GM21367 (cell line): ENCODE data around the gene CEP295NL.
"Not testable (repeated sequence)": the region's sequence is repeated elsewhere in the genome, so short reads cannot be mapped to it uniquely, and the experiment has no call there.

Experiments
- ATAC-seq: cut with Tn5 transposase; IDR thresholded peaks from one replicate; pipeline ENCODE4 v1.9.1; 2021; ENCODE audit not compliant: unreplicated experiment

CEP295NL gene

DNA sequence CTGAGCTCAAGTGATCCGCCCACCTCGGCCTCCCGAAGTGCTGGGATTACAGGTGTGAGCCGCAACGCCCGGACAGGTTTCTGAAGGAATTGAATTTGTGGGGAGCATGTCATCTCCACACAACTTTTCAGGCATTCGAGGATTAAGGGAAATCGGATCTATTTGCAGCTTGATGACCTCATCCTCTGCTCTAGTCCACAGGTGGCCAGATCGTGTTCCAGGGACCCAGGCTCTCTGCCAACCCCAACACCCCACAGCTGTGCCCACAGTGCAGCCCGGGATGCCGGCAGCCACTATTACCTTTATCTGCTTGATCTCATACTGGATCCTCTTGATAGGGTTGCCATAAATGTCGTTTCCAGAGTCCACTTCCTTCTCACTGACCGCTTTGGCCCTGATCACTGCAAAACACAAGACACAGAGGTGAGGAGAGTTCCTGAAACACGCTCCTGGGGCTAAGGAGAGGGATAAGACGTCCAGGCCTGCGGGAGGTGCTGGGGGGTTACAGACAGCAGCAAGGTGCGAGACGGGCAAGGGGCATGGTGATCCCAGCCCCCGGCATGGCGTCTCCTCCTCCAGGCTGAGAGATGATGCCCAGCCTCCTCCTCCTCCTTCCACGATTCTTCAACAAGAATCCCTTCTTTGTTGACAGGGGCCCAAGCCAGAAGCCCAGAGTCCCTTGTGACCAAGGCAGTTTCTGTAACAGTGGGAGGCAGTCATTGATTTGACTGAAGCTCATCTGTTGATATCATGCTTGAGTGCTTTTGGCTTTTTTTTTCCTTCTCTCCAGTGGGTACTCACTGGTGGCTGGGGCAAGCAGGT lies 29.3 kb downstream of the CEP295NL start:
- ATAC-seq: no peak

DNA sequence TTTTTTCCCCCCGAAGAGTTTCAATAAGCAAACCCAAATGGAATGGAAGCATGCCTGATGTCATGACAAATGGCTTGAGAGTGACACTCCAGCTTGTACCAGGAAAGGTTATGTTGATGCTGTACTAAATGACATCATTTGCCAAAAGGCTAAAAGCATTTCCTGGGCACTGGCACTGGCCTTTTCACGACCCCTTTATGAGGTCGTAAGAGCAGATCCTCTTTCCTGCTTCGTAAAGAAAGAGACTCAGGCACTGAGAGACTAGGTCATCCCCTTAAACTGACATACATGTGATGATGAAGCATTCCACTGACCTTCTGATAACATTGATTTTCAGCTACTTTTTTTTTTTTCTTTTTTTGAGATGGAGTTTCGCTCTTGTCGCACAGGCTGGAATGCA lies 30.5 kb downstream of the CEP295NL start:
- no peak for ATAC-seq

DNA sequence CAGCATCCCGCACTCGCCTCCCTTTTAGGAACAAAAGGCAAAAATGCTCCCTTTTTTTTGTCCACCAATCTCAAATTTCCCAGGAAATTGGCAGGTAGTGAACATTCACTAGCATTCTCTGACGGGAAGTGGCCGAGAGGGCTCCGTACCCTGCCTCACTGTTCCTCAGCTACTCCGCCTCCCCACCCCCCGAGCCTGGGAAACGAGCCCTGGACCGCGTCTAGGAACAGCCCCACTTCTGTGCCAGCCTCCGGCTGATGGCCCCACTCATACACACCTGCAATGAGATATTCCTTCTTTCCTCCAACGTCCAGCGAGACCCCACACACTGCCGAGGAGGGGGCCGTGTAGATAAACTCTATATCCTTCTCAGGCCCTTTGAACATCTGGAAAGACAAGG lies 32.4 kb downstream of the CEP295NL start:
- no peak for ATAC-seq

GRCh38 chr17:78868391-78868790 lies 34.6 kb downstream of the CEP295NL start:
- no peak for ATAC-seq

DNA sequence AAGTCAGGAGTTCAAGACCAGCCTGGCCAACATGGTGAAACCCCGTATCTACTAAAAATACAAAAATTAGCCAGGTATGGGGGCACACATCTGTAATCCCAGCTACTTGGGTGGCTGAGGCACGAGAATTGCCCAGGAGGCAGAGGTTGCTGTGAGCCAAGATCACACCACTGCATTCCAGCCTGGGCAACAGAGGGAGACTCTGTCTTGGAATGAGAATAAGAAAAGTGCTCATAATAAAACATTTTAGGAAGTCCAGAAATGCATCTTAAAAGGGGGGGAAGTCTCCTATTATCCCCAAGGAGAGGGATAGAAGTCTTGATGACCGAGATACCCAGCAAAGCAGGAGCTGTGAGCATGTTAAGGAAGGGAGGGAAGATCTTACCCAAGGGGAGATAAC lies 36.0 kb downstream of the CEP295NL start:
- ATAC-seq: not testable (repeated sequence)

- ATAC-seq: no peak
Observed at GRCh38 chr17:78865682-78866390, 37.2 kb downstream of the CEP295NL start.

DNA sequence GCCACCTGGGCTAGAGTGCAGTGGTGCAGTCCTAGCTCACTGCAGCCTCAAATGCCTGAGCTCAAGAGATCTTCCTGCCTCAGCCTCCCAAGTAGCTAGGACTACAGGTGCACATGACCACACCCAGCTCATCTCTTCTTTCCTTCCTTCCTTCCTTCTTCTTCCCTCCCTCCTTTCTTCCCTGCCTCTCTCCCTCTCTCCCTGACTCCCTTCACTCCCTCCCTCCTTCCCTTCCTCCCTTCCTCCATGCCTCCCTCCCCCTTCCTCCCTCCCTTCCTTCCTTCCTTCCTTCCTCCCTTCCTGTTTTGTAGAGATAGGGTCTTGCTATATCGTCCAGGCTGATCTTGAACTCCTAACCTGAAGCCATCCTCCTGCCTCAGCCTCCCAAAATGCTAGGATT lies 38.9 kb downstream of the CEP295NL start:
- no peak for ATAC-seq

GRCh38 chr17:78862073-78863023 lies 40.7 kb downstream of the CEP295NL start:
- ATAC-seq: no peak

- ATAC-seq: no peak
Observed at GRCh38 chr17:78861229-78861628, 41.8 kb downstream of the CEP295NL start.

DNA sequence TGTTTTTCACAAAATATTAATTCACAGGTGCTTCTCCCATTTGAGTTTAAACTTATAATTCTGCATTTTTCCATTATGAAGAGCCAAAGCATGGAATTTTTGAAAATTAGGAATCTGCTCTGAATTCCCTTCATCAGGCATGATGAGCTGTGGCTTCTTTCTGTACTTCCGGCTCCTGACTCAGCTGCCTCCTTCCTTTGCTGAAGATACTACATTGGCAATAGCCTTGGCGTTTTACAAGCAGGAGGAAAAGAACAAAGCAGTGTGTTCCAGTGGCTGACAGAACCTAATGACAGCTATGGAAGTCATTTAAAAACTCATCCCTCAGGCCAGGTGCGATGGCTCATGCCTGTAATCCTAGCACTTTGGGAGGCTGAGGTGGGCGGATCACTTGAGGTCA lies 44.0 kb downstream of the CEP295NL start:
- ATAC-seq: no peak

GRCh38 chr17:78857266-78857665 lies 45.7 kb downstream of the CEP295NL start:
- ATAC-seq: no peak

GRCh38 chr17:78855561-78856165 lies 47.3 kb downstream of the CEP295NL start:
- ATAC-seq: no peak

- no peak for ATAC-seq
Observed at GRCh38 chr17:78854508-78854907, 48.5 kb downstream of the CEP295NL start.

DNA sequence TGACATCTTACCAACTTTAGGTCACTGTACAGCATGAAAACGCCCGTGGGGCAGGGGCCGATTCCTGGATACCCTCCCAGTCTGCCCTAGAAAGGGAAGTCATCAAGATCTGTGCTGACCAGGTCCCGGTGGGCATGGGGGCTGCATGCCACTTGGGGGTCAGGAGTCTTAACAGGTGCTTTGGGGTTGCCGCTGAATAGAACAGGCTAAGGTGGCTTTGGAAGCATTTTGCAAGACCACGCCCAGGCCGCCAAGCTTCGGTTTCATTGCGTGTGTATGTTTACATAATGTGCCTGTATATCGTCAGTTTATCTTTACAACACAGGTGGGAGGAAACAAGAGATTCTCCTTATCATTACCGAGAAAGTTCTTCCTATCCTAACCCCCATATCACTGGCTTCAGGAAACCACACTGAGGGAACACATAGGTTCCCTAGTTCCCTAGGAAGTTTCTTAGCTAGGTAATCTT lies 49.0 kb downstream of the CEP295NL start:
- ATAC-seq: no peak

- no peak for ATAC-seq
Observed at GRCh38 chr17:78852709-78853121, 50.3 kb downstream of the CEP295NL start.

- ATAC-seq: no peak
Observed at GRCh38 chr17:78849026-78849425, 54.0 kb downstream of the CEP295NL start.

- no peak for ATAC-seq
Observed at GRCh38 chr17:78847052-78847451, 55.9 kb downstream of the CEP295NL start.

DNA sequence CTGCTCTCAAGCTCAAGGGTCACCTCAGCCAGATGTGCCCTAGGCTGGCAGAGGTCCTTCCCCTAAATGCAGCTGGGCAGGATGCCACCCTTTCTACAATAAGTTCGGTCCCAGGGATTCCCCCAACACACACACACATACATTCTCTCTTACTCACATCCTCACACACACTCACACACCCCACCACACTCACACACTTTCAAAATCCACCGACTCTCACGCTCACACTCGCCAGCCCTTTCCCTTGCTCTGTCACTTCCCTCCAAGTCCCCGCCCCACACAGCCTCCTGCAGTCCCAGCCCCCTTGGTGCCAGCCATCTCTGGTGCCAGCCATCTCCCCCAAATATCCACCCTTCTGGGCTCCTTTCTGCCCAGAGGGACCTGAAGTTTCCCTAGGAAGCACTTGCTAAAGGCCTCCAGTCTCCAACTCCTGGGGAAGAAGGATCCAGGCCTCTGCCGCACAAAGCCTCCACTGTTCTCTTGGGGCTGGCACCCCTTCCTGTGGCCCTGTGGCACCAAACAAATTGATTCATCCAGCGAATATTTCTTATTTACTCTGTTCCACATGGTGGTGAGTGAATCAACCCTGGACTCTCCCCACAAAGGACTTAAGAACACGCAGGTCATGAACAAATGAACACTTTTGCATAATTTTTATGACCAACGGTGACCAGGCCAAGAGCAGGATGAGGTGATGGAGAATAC lies 58.5 kb downstream of the CEP295NL start:
- ATAC-seq: no peak

GRCh38 chr17:78842881-78843565 lies 60.0 kb downstream of the CEP295NL start:
- no peak for ATAC-seq
